ENCODE data around the gene CEP85L.

DNA sequence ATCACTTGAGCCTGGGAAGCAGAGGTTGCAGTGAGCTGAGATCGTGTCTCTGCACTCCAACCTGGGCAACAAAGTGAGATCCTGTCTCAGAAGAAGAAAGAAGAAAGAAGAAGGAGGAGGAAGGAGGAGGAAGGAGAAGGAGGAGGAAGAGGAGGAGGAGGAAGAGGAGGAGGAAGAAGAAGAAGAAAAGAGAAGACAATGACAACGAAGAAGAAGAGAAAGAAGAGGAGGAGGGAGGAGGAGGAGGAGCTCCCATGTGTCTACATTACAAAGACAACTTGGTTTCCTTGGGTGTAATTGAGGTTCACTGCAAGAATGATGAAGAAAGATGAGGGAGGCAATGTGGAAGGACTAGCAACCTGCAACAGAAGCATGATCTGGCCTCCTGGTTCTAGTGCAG, 21.3 kb upstream of the CEP85L start:
- TF ChIP-seq, protein P1, sequence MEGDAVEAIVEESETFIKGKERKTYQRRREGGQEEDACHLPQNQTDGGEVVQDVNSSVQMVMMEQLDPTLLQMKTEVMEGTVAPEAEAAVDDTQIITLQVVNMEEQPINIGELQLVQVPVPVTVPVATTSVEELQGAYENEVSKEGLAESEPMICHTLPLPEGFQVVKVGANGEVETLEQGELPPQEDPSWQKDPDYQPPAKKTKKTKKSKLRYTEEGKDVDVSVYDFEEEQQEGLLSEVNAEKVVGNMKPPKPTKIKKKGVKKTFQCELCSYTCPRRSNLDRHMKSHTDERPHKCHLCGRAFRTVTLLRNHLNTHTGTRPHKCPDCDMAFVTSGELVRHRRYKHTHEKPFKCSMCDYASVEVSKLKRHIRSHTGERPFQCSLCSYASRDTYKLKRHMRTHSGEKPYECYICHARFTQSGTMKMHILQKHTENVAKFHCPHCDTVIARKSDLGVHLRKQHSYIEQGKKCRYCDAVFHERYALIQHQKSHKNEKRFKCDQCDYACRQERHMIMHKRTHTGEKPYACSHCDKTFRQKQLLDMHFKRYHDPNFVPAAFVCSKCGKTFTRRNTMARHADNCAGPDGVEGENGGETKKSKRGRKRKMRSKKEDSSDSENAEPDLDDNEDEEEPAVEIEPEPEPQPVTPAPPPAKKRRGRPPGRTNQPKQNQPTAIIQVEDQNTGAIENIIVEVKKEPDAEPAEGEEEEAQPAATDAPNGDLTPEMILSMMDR (IDR thresholded peaks at IDR 0.05), result no peak
- no peak for TF ChIP-seq POLR2A (IDR thresholded peaks at IDR 0.05)
